ENCODE data around the gene CCDC12.

Gene CCDC12

DNA sequence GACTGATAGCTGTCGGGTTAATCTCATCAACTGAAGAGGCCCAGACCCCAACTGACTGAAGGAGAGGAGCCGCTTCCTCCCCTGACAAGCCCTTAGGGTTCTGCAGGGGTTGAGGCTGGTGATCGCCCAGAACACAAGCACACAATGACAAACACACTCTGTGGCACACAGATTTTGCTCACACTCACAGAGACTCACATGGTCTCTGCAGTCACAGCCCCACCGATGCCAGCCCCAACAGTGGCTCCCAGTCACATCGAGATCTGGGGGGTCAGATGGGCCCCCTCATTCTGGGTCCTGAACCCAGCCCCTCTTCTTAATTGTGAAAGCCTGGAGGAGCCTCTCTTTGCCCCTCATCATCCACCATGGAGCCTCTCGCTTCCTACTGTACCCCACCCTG, 82.3 kb downstream of the CCDC12 start:
- TF ChIP-seq, protein P1, sequence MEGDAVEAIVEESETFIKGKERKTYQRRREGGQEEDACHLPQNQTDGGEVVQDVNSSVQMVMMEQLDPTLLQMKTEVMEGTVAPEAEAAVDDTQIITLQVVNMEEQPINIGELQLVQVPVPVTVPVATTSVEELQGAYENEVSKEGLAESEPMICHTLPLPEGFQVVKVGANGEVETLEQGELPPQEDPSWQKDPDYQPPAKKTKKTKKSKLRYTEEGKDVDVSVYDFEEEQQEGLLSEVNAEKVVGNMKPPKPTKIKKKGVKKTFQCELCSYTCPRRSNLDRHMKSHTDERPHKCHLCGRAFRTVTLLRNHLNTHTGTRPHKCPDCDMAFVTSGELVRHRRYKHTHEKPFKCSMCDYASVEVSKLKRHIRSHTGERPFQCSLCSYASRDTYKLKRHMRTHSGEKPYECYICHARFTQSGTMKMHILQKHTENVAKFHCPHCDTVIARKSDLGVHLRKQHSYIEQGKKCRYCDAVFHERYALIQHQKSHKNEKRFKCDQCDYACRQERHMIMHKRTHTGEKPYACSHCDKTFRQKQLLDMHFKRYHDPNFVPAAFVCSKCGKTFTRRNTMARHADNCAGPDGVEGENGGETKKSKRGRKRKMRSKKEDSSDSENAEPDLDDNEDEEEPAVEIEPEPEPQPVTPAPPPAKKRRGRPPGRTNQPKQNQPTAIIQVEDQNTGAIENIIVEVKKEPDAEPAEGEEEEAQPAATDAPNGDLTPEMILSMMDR (conservative IDR thresholded peaks at IDR 0.05) = no peak

DNA sequence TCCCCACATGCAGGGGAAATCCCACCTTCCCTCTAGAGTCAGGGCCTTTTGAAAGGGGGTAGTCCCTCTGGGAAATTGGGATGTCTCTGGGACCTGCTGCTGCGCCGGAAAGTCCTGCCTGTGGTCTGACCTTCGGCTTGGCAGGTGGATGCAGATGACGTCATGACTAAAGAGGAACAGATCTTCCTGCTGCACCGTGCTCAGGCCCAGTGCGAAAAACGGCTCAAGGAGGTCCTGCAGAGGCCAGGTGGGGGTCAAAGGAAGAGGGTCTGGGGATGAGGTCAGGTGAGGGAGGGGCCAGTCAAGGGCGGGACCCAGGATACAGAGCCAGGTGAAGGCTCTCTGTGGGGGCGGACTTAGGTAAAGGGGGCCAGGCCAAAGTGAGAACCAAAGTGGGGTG, 82.8 kb downstream of the CCDC12 start:
- TF ChIP-seq, protein P1 (conservative IDR thresholded peaks at IDR 0.05) = no peak
- no peak overlapping the region for H3K27ac ChIP-seq

More for the DNA sequence above, 82.3 kb downstream of the CCDC12 start:
- H3K27ac ChIP-seq = no peak overlapping the region

DNA sequence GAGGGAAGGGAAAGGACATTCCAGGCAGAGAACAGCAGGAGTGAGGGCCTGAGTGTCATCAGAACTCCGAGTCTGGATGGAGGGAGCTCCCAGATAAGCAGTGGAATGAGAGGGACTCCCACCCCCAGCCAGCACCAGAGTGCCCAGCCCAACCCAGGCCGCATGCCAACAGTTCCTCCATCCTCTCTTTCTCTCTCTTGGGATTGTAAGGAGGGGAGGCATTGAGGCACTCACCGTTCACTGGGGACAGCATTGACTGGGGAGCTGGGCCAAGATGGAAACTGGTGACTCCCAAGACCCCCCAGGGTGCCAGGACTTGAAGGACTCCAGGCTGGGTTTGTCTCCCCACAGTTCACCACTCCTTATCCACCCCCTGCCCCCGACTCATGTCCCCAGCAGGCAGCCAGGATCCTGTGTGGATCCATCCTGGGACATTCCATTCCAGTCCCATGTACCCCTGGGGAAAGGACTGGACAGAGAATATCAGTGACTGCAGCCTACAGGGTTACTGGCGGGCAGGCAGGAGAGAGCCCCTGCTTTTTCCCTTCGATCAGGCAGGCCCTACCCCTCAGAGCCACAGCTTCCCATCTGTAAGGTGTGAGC, 83.3 kb downstream of the CCDC12 start:
- TF ChIP-seq, protein P1 (conservative IDR thresholded peaks at IDR 0.05) = no peak
- peak overlapping the region; percentile 72; the same call in 1 of the 2 replicates for H3K27ac ChIP-seq

DNA sequence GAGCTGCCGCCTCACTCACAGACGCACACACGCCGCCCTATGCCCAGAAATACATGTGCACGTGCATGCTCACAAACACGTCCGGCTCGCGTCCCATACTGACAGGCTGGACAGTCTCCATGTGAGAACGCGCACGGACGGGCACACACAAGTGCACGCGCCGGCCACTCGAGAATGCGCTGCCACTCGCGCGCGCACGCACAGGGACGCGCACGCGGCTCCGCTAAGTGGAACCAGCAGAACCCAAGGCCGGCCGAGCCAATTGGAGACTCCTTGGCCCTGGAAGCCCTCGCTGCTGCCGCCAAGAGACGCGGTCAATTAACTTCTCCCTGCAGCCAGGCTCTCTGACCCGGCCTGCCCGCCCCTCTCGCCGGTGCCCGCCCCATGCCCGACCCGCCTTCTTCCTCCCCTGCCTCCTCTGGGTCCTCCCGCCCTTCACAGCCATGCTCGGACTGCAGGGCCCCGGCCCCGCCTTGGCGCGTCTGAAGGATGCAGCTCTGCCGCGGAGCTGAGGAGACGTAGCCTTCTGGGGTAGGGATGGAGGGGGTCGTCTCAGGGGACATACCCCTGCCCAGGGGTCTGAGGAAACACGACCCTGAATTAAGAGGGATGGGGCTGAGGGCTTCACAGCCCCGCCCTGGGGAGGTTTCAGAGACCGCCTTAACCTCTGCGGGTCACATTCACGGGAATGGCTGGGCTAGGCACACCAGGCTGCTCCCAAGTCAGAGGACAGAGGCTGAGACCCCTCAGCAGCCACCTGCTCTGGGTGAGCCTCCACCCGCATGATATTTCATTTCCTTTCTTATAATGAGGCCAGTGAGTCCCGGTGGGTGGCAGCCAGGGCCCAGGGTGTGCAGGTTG, 84.0 kb downstream of the CCDC12 start:
- TF ChIP-seq, protein P1 (conservative IDR thresholded peaks at IDR 0.05) = peak; percentile 38
- peak overlapping the region; percentile 72 for H3K27ac ChIP-seq

DNA sequence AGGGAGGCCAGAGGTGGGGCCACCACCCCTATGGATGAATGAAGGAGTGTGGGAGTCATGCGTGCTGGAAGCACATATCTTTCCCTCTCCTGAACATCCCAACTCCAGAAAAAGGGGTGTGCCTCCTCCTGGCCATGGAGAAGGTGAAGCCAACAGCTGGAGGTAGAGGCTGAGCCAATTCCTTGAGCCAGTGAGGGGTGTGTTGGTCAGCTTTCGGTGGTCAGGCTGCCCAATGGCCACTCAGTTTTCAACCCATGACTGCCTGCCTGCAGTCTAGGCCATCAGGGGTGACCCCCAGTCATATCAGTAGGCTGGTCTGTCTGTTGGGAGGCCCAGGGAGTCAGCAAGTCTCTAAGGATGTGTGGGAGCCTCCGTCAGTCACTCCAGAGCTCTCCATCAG, 85.4 kb downstream of the CCDC12 start:
- TF ChIP-seq, protein P1 (conservative IDR thresholded peaks at IDR 0.05) = no peak
- no peak overlapping the region for H3K27ac ChIP-seq

DNA sequence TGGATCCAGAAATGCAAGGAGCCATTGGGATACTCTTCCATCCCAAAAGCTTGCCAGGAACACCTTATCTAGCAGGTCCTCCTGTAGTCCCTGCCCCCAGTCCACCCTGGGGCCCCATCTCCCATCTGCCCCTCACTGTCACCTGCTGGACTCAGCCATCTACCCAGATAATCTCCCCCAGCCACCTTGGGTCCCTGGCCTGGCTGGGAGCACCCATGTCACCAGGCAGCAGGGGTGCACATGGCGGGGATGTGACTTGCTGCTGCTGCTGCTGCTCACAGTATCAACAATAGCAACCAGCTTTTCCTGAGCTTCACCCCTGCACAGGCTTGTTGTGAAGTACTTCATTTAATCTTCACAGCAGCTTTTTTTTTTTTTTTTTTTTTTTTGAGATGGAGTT, 86.4 kb downstream of the CCDC12 start:
- TF ChIP-seq, protein P1 (conservative IDR thresholded peaks at IDR 0.05) = no peak
- H3K27ac ChIP-seq = no peak overlapping the region

DNA sequence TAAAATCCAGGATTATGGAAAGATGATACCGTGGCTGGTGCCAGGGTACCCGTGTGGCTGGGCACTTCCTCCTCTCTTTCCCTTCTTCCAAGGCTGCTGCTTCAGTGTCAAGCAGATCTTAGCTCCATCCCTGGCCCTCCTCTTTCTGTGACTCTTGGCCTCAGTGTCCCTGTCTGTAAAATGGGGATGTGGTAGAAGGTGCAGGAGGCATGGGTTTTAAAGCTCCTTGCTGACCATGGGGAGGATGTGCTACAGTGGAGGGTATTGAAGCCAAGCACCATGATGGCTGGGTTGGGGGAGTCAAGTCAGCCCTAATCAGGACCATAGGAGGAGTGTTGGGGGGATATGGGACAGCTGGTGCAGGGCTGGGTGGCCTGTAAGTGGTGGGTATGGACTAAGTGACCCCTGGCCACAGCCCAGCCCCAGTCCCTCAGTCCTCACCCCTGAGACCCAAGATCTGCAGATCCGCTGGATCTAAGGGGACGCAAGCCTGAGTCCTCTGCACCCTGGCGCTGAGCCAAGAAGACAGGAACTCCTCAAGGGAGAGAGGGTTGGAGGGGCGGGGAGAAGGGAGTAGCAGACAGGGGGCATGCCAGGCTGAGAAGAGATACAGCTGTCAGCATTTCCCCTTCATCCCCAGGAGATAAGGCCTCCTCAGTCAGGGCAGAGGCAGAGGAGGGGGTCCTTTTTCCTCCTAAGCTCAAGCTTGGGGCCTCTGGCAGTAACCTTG, 87.0 kb downstream of the CCDC12 start:
- TF ChIP-seq, protein P1 (conservative IDR thresholded peaks at IDR 0.05) = no peak
- H3K27ac ChIP-seq = no peak overlapping the region
